ENCODE data around the gene PIP5KL1.

The PIP5KL1 gene

DNA sequence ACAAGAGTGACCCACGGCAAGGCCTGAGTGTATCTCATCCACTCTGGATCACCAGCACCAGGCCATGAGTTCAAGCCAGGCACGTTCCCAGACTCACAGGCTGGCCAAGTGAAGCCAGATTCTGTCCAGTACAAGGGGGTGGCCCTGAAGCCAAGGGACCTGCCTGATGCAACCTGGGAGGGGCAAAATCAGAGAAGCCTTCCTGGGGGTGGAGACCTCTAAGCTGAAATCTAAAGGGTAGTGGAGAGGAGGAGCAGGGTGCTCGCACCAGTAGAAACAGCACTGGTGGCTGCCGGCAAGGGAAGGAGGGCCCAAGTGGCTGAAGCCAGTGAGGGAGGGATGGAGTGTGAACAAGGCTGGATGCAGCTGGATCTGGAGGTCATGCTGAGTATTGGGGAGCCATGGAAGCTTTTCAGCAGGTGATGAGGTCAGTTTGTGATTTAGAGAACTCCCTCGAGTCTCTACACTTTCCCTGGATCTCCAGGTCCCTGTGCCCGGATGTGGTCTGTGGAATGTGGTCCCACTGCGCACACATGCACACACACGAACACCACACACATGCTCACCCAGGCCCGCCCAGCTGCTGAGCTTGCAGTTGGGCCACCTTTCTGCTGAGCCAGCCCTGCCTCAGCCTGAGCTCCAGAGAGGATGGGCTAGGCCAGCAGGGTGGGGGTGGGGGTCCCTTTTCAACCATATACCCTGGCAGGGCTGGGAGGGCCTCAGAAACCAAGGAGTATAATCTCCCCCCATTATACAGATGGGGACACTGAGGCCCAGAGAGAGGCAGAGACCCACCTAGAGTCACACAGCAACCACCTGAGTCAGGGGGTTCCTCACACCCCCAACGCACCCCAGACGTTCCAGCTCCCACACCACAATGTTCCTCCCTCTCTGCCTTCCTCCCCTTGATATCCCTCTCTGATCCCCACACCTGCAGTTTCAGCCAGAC, 1.6 kb downstream of the PIP5KL1 start:
- DNase-seq = no peak

DNA sequence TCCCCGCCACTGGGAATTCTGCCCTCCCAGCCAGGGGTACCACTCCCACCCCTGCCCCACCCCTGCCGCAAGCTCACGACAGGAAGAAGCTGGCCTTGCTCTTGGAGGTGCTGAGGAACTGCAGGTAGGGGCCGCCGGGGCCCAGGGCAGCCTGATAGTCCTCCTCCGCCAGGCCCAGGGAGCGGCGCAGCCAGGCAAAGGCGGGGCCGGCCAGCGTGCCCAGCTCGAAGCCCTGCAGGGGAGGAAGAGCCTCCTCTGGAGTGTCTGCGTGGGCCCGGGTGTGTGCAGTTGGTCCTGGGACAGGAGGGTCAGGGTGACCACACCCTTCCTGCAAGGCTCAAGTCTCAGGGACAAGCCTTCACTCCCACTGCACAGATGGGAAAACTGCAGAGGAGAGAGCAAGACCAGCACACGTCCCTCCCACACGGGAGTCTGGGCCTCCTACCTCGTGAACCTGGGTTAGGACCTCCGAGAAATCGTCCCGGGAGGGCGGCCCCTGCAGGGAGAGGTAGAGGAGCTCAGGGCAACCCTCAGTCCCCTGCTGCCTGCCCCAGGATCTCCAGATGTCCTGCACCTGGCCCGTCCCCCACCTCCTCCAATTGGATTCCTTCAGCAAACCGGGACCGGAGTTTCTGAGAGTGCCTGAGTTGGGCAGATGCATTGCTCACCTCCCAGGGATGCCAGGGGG, 2.4 kb downstream of the PIP5KL1 start:
- no peak for DNase-seq

DNA sequence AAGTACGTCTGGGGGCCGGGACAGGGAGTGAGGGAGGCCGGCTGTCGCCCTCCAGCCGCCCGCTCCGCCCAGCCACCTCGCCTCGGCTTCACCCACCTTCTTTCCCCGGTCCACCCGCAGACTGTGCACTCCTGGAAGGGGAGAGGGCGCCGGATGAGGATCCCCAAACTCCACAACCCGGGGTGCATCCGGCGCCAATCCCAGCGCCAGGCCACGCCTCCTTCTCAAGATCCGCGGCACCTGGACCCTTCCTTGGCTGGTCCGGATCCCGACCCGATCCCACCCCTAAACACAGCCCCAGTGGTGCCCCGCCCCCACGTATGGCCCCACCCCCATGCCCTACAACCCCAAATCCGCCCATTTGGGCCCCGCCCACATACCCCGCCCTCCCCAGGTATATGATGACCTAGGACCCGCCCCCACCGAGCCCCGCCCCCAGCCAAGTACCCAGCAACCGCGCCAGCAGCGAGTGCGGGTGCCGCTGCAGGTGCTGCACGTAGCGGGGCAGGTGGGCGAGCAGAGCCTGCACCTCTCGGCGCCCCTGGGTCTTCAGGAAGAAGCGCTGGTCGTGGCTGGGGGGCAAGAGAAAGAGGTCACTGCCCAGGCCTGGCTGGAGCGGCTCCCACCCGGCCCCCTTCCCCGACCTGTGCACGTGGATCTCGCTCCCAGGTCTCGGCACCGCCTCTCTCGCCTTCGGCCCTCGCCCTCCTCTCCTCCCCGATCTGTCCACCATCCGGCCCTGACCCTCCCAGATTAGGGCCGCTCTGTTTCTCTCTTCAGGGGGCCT, 3.2 kb downstream of the PIP5KL1 start:
- peak; percentile 73 for DNase-seq

DNA sequence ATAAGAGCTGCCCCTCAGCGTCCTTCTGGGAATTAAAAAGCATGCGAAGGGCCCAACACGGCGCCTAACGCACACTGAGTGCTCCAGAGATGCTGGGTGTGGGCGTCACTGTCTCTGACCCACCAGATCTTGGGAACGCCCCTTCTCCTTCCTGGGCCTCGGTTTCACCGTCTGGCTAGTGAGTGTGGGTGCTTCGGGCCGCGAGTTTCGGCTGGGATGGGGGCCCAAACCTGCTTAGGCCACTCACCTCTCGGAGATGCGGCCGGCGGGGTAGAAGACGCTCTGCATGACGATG, 3.7 kb downstream of the PIP5KL1 start:
- no peak for DNase-seq

DNA sequence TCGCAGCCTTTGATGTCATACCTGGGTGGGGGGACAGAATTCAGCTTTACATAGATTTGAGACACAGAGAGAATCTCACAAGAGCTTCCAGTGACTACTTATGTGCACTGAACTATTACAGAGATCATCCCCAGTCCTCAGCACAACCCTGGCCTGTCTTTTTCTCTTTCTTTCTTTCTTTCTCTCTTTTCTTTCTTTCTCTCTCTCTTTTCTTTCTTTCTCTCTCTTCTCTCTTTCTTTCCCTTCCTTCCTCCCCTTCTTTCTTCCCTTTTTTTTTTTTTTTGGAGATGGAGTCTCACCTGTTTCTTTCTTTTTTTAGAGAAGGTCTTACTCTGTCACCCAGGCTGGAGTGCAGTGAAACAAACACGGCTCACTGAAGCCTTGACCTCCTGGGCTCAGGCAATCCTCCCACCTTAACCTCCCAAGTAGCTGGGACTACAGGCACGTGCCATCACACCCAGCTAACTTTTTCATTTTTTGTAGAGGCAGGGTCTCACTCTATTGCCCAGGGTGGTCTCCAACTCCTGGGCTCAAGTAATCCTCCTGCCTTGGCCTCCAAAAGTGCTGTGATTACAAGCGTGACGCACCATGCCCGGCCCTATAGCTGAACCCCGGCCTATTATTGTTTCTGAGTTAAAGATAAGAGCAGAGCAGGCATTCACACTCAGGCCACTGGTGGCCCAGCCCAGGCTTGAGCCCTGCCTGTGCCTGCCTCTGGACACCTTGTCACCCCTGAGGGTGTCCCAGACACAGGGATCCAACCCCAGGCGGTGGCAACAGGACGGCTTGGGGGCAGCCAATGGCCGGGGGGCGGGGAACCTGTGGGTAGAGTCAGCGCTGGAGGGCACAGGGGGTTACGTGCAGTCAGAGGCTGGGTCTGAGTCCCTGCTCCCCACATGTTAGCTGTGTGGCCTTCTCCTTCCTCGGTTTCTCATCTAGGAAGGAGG, 4.3 kb downstream of the PIP5KL1 start:
- no peak for DNase-seq

DNA sequence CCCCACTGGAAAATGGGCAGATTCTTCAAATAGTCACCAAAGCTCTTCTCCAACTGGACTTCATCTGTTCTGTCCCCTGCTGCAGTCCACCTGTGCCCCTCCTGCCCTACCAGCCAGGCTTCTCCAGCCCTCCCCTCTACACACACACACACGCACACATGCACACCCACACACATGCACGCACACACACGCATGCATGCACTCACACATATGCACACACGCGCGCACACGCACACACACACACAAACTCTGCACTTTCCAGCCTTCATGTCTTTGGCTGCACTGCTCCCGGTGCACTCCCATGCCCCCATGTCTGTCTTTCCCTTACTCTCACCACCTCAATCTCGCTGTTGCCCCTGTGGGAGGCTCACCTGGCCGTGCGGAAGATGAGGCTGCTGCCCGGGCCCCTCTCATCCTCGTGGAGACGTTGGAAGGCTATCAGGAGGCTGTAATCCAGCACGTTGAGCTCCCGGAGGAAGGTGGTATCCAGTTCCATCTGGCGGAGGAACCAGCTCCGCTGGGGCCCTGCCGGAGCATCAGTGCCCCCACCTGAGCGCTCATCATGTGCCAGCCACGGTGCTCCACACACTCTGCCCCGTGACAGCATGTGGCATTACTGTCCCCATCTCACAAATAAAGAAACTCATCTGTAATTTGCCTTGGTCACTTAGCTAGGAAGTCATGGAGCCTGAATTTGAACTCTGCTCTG, 5.7 kb downstream of the PIP5KL1 start:
- DNase-seq = no peak

DNA sequence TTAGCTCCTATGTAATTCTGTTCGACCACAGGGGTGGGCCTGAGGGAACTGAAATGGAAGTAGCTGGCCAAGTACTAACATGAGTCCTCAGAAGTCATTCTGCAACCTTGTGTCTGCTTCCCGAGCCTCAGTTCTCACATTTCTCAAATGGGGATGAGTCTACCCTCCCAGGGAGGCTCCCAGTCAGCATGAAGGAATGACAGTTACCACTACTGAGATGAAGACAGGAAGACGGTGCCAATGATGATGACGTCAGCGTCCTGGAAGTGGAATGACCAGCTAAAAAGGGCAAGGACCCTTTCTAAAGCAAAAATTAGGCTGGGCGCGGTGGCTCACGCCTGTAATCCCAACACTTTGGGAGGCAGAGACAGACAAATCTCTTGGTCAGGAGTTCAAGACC, 6.8 kb downstream of the PIP5KL1 start:
- DNase-seq = no peak

DNA sequence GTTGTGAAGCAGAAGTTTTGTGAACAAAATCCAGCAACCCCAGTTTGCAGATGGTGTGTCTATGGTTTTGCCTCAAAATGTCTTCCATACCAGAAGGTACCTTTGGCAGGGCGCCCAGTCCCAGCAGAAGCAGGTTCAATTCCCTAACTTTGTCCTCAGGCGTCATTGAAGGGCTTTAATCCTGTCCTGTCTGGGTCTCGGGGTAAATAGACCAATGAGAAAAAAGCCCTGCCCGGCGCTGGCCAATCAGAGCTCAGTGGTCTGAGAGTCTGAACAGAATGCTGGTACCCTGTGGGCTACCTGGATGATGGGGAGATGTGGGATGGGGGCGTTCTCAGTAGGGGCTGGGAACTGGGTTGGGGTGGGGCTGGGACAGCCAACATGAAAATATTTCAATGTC, 7.5 kb downstream of the PIP5KL1 start:
- DNase-seq = no peak

DNA sequence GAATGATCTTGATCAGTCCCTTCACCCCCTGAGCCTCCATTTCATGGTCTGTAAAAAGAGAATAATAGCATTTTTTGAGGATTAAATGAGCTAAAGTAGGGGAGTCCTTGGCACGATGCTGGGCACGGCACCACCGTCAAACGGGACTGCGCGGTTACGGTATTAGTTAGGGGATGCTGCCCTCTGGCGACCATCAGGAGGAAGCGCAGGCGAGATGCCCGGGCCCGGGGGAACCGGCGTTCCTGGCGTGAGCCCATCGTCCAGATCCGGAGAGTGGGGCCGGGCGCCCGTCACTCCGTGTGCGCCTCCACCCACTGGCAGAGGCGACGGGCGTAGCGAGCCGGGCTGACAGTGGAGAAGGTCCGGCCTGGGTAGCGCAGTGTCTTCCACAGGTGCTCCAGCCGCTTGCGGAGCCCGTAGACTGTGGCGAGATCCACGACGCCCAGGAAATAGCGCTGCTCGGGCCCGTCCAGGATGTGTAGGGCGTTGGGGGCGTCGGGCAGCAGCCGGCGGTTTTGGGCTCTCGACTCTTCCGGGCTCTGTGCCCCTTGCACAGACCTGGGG, 8.9 kb downstream of the PIP5KL1 start:
- peak; percentile 77 for DNase-seq

DNA sequence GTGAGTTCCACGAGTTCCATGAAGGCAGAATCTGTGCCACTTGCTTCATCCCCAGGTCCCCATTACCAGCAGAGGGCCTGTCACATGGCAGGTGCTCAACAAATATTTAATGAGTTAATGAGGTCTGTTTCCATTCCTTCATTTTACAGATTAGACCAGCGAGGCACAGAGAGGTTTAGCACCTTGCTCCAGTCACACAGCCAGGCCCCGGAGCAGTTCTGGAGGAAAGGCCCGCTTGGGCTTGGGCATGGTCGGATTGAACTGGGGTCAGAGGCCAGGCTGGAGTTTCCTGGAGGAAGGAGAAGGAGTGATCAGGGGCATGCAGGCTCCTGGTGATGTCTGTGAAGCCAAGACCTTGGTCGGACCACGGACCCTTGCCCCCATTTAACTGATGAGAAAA, 9.8 kb downstream of the PIP5KL1 start:
- DNase-seq = no peak

DNA sequence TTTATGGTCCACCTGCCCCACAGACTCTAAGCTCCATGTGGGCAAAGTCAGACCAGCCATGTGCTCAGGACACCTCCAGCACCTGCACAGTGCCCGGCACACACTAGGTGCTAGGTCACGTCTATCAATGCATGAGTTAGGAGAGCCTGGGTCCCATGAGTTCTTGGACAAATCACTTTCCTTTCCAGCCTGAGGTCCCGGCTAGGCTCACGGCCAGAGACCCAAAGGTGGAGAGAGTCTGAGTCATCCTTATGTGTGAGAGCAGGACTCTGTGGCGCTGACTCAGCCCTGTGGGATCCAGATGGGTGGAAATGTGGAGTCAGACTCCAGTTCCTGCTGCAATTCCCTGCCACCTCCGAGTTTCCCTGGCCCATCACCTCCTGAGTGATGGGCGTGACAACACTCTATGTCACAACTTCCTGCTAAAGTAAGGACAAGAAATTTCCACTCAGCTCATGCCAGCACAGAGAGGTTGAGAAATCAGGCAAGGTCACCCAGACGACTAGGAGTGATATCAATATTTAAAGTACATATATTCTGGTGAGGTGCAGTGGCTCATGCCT, 11.2 kb downstream of the PIP5KL1 start:
- no peak for DNase-seq

DNA sequence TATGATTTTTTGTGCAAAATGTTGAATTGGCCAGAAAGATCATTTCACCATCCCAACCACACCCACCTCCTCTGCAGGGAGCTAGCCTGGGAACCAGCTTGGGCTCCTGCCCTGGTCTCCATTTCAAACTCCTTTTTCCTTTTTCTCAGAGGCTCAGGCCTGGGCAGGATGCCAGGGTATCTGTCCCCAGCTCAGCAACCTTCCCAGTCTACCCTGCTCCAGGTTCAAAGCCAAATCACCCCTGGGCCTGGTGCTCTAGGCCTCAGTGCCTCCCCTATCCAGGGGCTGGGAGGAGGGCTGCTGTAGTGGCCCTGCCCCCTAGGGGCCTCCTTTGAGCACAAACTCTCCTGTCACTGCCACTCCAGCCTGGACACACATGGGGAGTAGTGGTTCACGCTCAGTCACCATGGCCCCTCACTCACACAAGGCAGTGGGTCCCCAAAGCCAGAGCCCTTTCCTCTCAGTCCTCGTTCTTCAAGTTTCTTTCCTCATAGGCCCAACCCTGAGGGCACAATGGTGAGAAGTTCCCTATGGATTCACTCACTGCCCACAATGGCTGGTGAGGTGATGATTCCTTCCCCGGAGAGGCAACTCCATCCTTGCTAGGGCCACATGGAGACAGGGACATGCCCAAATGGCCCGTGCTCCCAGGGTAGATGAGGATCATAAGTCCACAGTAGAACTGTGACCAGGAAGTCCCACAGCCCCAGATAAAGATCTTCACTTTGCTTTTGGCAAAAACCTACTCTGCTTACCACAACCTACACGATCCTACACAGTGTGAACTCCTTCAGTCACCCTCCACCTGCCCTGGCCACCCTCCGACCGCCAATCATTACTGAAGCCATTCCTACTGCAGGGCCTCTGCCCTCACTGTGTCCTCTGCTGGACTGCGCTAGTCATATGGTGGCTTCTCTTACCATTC, 12.1 kb downstream of the PIP5KL1 start:
- DNase-seq = no peak

DNA sequence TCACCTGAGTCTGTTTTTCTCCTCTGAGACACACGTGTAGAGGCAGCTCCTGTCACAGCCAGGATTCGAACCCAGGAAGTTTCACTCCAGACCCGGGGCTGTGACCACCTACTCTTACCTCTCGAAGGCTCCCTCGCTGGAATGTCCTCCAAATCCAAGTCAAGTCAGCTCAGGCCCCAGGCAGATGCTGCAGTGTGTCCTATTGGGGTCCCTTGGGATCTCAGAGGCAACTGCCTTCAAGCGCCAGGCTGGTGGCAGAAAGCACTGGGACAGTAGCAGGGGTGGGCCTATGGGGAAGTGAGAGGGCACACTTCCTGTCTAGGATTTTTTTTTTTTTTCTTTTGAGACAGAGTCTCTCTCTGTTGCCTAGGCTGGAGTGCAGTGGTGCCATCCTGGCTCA, 13.0 kb downstream of the PIP5KL1 start:
- no peak for DNase-seq

DNA sequence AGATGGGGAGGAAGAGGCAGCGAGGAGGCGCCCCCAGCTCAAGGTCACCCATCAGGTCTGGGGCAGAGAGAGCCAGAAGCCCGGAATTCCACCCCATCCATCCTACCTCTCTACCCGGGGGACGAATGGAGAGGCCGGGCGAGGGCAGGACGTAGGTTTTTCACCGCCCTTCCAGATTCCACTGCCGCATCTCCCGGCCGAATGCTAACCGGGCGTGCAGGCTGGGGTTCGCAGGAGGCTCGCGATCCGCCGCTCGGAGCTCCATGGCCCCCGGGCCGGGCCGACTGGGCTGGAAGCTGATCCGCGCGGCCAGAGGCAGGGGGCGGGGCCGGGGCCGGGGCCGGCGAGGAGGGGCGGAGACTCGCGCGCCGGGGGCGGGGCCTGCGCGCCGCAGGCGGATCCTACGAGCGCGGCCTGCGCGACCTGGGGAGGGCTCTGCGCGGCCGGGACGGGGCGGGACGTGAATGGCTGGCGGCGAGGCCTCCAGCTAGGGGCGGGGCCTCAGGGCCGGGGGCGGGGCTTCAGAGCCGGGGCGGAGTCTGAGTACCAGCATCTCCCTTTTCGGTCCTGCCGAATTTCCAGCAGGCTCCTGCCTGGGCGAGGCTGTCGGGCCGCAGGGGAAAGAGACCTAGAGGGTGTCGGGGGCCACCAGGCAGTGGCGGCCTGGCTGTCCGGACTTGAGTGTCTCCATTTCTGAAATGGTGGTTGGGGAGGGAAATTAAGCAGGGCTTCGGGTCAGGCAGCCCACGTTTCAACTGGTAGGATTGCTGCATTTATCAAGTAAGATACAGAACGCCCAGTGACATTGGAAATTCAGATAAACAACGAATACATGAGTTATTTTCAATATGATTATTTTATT, 13.6 kb downstream of the PIP5KL1 start, which contains the start of gene ST6GALNAC4:
TSS of gene ST6GALNAC4 (minus strand) at position 322 of the 862 bp plus-strand sequence. CDS start 622 bp downstream, outside the sequence.
- DNase-seq = peak; percentile 98

DNA sequence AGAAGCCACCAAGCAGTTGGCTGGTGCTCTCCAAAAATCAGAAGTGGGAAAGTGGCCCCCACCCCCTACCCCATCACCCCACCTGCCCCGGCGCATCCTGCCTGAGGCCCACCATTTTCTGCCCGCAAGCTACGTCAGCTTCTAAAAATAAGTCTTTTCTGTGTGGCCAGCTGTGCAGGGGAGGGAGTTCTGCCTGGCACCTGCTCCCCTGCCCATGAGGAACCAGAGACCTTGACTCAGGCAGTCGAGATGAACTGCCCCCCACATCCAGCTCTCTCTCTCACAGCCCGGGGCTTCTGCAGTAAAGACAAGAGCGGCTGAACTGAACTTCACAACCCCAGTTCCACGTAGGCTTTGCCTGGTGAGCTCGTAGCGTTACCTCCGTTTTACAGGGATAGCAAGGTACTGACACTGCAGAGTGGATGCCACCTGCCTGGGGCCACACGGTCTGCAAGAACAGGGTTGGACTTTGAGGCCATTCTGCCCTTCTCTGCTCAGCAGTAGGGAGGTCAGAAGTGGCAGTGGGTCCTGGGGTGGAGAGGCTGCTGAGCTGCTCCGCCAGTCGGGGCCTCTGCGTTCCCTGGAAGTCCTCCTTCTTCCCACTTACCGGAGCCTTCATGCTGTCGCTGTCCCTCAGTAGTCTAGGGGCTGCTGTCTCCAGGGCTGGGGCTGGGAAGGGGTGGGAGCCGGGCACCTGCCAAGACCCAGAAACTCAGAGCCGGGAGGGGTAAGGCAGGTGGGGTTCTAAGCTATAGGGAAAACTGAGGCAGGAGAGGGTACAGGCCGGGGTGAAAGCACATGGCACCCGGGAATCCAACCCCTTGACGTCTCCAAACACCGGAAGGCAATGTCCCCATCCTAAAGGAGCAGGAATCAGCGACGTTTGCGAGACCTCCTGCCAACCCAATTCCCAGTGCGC, 14.5 kb downstream of the PIP5KL1 start:
- no peak for DNase-seq

DNA sequence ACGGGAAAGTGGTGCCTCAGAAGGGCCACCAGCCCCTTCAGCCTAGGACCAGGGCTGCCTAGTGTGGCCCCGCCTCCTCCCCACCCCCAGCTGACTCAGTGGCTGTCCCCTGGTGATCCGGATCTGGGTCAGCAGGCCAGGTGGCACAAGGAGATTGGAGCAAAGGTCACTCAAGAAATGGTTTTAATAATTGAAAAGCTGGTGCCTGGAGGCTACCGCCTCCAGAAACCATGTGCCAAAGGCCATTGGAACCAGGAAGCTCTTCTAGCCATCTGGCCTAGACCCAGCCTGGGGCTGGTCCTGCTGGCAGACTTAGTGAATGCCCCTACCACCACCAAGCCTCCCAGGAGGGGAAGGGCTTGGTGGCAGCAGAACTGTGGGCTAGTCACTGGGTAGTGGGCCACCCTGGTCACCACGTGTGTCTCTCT, 15.2 kb downstream of the PIP5KL1 start:
- DNase-seq = no peak

DNA sequence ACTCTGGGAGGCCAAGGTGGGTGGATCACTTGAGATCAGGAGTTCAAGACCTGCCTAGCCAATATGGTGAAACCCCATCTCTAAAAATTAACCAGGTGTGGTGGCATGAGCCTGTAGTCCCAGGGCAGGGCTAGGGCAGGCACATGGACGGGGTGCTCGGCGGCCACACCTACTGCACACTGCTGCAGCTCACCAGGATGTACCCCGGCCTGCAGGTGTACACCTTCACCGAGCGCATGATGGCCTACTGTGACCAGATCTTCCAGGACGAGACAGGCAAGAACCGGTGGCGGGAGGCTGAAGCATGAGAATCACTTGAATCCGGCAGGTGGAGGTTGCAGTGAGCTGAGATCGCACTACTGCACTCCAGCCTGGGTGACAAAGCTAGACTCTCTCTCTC, 16.9 kb downstream of the PIP5KL1 start:
- no peak for DNase-seq

DNA sequence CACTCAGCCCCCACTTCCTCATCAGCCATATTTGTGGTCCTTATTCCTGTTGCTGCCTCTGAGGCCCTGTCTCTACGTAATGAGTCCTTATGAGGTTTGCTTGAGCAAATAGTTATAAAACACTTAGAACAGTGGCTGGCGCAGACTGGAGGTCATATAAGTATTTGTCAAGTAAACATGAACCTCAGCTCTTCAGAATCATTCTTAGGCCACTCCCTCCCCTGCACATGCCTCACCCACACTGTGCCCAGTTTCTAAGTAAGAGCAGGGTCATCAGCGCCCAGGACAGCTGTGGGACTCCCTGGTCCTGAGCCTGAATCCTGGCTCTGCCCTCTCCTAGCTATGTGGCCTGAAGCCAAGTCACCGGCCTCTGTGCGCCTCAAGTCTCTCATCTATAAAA, 17.7 kb downstream of the PIP5KL1 start:
- DNase-seq = no peak

Measured in stimulated activated CD4-positive, alpha-beta T cell treated with anti-CD3 and anti-CD28 coated beads, Interleukin-12 subunit alpha, Interleukin-12 subunit beta, amount 100 ng/mL, for 4 hours (primary cell).